Loucy (cell line): Measurements from ENCODE around the gene MAJIN.

ENCODE experiments used
- EZH2phosphoT487 ChIP-seq: fragments of 200-600 bp; IDR thresholded peaks from 2 replicates; pipeline ENCODE4 v1.6.1; 2018; ENCODE audit warnings: antibody characterized with exemption, mild to moderate bottlenecking, moderate library complexity, borderline replicate concordance
- TF ChIP-seq, protein P1 (sequence below): fragments of 200-600 bp; sonication (generic); conservative IDR thresholded peaks from 2 replicates; pipeline ENCODE4 v1.5.1; 2014; ENCODE audit warnings: mild to moderate bottlenecking, antibody characterized with exemption, low read length

DNA sequence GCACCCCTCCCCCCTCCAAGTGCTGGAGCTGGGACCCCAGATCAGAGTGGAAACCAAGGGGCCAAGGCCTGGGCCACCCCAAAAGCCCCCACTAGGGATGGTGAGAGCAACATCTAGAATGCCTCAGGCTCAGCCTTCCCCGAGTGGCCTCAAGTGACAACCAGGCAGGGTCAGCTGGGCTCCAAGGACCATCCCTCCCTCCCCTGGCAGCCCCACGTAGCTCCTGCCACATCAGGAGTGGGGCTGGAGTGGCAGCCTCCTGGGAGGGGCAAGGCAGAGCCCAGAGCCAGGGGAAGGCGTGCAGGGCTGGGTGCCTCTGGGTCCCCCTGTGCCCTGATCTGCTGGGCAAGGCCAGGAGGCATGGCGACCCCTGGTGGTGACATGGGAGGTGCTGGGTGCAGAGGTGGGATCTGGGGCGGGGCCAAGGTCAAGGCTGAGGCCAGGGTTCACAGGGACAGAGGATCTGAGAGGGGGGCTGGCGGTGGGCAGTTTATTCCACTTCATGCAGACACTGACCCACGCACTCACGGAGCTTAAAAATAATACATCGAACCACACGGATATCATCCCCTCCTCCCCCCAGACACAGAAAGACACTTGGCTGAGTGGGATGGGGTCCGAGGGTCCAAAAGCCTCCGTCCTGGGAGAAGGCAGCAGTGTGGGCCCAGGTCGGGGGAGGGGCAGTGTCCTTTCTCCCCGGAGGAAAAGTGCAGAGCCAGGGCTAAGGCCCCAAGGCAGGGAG, 77.7 kb downstream of the MAJIN start:
- TF ChIP-seq, protein P1, sequence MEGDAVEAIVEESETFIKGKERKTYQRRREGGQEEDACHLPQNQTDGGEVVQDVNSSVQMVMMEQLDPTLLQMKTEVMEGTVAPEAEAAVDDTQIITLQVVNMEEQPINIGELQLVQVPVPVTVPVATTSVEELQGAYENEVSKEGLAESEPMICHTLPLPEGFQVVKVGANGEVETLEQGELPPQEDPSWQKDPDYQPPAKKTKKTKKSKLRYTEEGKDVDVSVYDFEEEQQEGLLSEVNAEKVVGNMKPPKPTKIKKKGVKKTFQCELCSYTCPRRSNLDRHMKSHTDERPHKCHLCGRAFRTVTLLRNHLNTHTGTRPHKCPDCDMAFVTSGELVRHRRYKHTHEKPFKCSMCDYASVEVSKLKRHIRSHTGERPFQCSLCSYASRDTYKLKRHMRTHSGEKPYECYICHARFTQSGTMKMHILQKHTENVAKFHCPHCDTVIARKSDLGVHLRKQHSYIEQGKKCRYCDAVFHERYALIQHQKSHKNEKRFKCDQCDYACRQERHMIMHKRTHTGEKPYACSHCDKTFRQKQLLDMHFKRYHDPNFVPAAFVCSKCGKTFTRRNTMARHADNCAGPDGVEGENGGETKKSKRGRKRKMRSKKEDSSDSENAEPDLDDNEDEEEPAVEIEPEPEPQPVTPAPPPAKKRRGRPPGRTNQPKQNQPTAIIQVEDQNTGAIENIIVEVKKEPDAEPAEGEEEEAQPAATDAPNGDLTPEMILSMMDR = peak; percentile 91
- TF ChIP-seq EZH2phosphoT487 = no peak
